H1 (cell line): Measurements from ENCODE around the gene TAT. TPM values are rescaled to one million over a fixed set of nuclear protein-coding genes. Genes with fewer than 3 reads are reported as not detected.

Source experiments
- CREB1 ChIP-seq: IDR thresholded peaks from 2 replicates; pipeline ENCODE4 v1.6.1; 2012; ENCODE audit warnings: inconsistent platforms
- KDM1A ChIP-seq: fragments of 200-600, 300-600 bp; sonication (generic); IDR thresholded peaks from 2 replicates; pipeline ENCODE4 v1.7.1; 2016; ENCODE audit warnings: mild to moderate bottlenecking, low read length, borderline replicate concordance
- RXRA ChIP-seq: IDR thresholded peaks from 2 replicates; pipeline ENCODE4 v1.6.1; 2011; ENCODE audit warnings: low read depth, mild to moderate bottlenecking, low read length, moderate library complexity; ENCODE audit not compliant: insufficient read depth
- TAF7 ChIP-seq: optimal IDR thresholded peaks from 2 replicates; pipeline ENCODE3; 2011; ENCODE audit warnings: low read depth, mild to moderate bottlenecking, inconsistent platforms, low read length, moderate library complexity, borderline replicate concordance
- TCF12 ChIP-seq: IDR thresholded peaks from 2 replicates; pipeline ENCODE4 v1.6.1; 2011; ENCODE audit warnings: low read depth, mild to moderate bottlenecking, low read length
- polyA plus RNA-seq, 7 experiments: library from polyadenylated mRNA; depleted of rRNA in 3 of 7; stranded (reverse) in 5 of 7; unstranded in 2 of 7; fragments of >200 nt in 5 of 7; fragments of 200-250 nt in 2 of 7; gene quantifications; 1 replicate in 5 of 7; 2 replicates in 1 of 7; 4 replicates in 1 of 7; pipeline versions ENCODE4 v1.2.1 to v1.2.3, GENCODE V29; 2011 to 2013; ENCODE audit warnings: missing spikeins in 2 of 7, mixed read lengths in 2 of 7
- total RNA-seq: library from RNA; stranded (reverse); fragmentation: NEBNext Ultra II Directional; extraction: Animal tissue kit (Norgen Biotek cat#: 25700); gene quantifications from 2 replicates; pipeline ENCODE4 v1.2.1, GENCODE V29; 2021

The TAT gene
- total and polyA plus RNA-seq, 2 of the 8 experiments (the other 6 are each of a cell fraction or from before 2014, with no cell fraction given), result 0.03 TPM; not detected in 1

DNA sequence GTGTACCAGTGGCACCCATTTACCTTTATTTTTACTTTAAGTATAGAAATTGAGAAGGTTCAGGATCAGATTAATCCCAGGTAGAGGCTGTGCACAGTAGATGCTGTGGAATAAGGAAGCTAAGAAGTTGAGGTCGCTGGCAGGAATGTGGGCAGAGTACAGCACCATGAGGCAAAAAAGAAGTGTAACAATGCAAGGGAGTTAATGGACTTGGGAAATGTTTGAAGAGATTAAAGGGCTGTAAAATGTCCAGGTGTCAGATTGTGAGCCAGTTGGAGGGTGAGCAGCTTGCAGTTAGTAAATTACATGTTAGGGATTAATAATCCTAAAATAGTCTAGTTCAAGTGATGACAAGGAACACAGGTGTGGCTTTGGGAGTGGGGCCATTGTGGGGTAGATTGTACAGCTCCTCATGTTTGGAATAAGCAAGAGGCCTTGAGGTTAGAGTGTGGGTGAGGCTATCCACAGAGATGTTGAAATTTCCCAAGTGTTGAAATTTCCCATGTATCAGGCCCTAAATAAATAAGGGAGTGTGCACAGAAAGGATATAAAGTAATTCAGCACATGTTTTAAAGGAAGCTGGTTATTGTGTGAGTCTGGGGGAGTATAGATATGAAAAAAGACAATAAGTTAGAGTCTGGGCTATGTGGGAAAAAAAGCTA, 21.5 kb downstream of the TAT start (continued):
- TF ChIP-seq TAF7 (no peak), KDM1A (no peak), CREB1 (no peak), TCF12 (no peak), RXRA (no peak)
